GM23338 (cell line): ENCODE measurements around the gene NPC2. TPM values are rescaled to one million over a fixed set of nuclear protein-coding genes. Genes with fewer than 3 reads are reported as not detected.

ENCODE experiments used
- ATAC-seq: fragments of 200-7000 bp; cut with Tn5 transposase; 3 replicates; pipeline ENCODE4 v1.9.1; 2020
- DNase-seq: peaks from one replicate; pipeline ENCODE4 v3.0.0-alpha.2; 2015; ENCODE audit warnings: low spot score
- H2AFZ ChIP-seq: fragments of 200-600 bp; sonication (generic); 2 replicates; pipeline ENCODE4 v1.8.0; 2016; ENCODE audit warnings: antibody characterized with exemption, mild to moderate bottlenecking, moderate library complexity
- H3F3A ChIP-seq: fragments of 200-600 bp; sonication (generic); replicated peaks from 2 replicates; pipeline ENCODE4 v1.8.0; 2017; ENCODE audit warnings: antibody characterized with exemption, mixed run types, low read depth
- H3K27ac ChIP-seq: fragments of 200-600 bp; sonication (generic); 2 replicates; pipeline ENCODE4 v1.6.1; 2016; ENCODE audit warnings: low read depth
- H3K27me3 ChIP-seq: fragments of 200-600 bp; sonication (generic); 2 replicates; pipeline ENCODE4 v1.8.0; 2016; ENCODE audit warnings: mild to moderate bottlenecking, mixed run types, moderate library complexity; ENCODE audit not compliant: insufficient read depth
- H3K36me3 ChIP-seq: fragments of 200-600 bp; sonication (generic); 2 replicates; pipeline ENCODE4 v1.8.0; 2016; ENCODE audit warnings: mild to moderate bottlenecking; ENCODE audit not compliant: insufficient read depth
- H3K4me1 ChIP-seq: fragments of 200-600 bp; sonication (generic); 2 replicates; pipeline ENCODE4 v1.8.0; 2016; ENCODE audit warnings: mild to moderate bottlenecking, moderate library complexity; ENCODE audit not compliant: insufficient read depth
- H3K4me2 ChIP-seq: fragments of 200-600 bp; sonication (generic); 2 replicates; pipeline ENCODE4 v1.7.1; 2017; ENCODE audit warnings: mixed run types
- H3K4me3 ChIP-seq: fragments of 200-600 bp; sonication (generic); 2 replicates; pipeline ENCODE4 v1.6.1; 2016; ENCODE audit warnings: mixed run types
- H3K79me2 ChIP-seq: fragments of 200-600 bp; sonication (generic); replicated peaks from 2 replicates; pipeline ENCODE4 v1.8.0; 2017; ENCODE audit warnings: mild to moderate bottlenecking; ENCODE audit not compliant: insufficient read depth
- H3K9me2 ChIP-seq: fragments of 200-600 bp; sonication (generic); 2 replicates; pipeline ENCODE4 v1.8.0; 2017; ENCODE audit not compliant: insufficient read depth
- H4K20me1 ChIP-seq: fragments of 200-600 bp; sonication (generic); replicated peaks from 2 replicates; pipeline ENCODE4 v1.8.0; 2017; ENCODE audit warnings: mild to moderate bottlenecking; ENCODE audit not compliant: insufficient read depth
- H3K27ac Mint-ChIP-seq: 2 replicates; pipeline ENCODE4 v1.8.0; 2020; ENCODE audit warnings: inconsistent platforms, mild to moderate bottlenecking, moderate library complexity, mixed read lengths
- H3K27me3 Mint-ChIP-seq: 3 replicates; pipeline ENCODE4 v1.8.0; 2022; ENCODE audit warnings: low read depth, mild to moderate bottlenecking, moderate library complexity, mixed read lengths, inconsistent platforms; ENCODE audit not compliant: insufficient read depth, poor library complexity
- H3K36me3 Mint-ChIP-seq: 3 replicates; pipeline ENCODE4 v1.8.0; 2021; ENCODE audit warnings: low read depth, mild to moderate bottlenecking, inconsistent platforms, moderate library complexity, mixed read lengths
- H3K4me1 Mint-ChIP-seq: 3 replicates; pipeline ENCODE4 v1.8.0; 2020; ENCODE audit warnings: mild to moderate bottlenecking, inconsistent platforms, mixed read lengths
- H3K4me3 Mint-ChIP-seq: 3 replicates; pipeline ENCODE4 v1.8.0; 2021; ENCODE audit warnings: moderate library complexity, mild to moderate bottlenecking, inconsistent platforms, mixed read lengths
- H3K9me3 Mint-ChIP-seq: 3 replicates; pipeline ENCODE4 v1.8.0; 2020; ENCODE audit warnings: moderate library complexity, mild to moderate bottlenecking, inconsistent platforms, mixed read lengths
- CREB1 ChIP-seq: fragments of 250-450 bp; sonication (Bioruptor Pico); IDR thresholded peaks from 2 replicates; pipeline ENCODE4 v1.5.0; 2020; ENCODE audit warnings: low read depth, mild to moderate bottlenecking, moderate library complexity
- ETS1 ChIP-seq: IDR thresholded peaks from 2 replicates; pipeline ENCODE4 v1.6.1; 2016; ENCODE audit warnings: antibody characterized with exemption
- EZH2 ChIP-seq: fragments of 200-600 bp; sonication (generic); IDR thresholded peaks from one replicate; pipeline ENCODE4 v1.8.0; 2017; ENCODE audit warnings: antibody characterized with exemption, mild to moderate bottlenecking, low read depth; ENCODE audit not compliant: unreplicated experiment
- NANOG ChIP-seq: IDR thresholded peaks from 2 replicates; pipeline ENCODE4 v1.6.1; 2016; ENCODE audit warnings: antibody characterized with exemption, borderline replicate concordance
- POLR2AphosphoS5 ChIP-seq: IDR thresholded peaks from 2 replicates; pipeline ENCODE4 v1.6.1; 2016; ENCODE audit warnings: antibody characterized with exemption, low read depth
- ZNF462 ChIP-seq: fragments of 250-450 bp; sonication (Bioruptor Pico); IDR thresholded peaks from 2 replicates; pipeline ENCODE4 v1.5.0; 2020; ENCODE audit warnings: mild to moderate bottlenecking, moderate library complexity
- polyA plus RNA-seq: library from polyadenylated mRNA; unstranded; fragments of >200 nt; fragmentation: Nextera tagmentation; extraction: Ambion mirVana; gene quantifications from 2 replicates; pipeline ENCODE4 v1.2.1, GENCODE V29; 2016
- total RNA-seq: library from RNA; depleted of rRNA; stranded (reverse); fragments of >200 nt; shearing (Covaris generic); gene quantifications from 2 replicates; pipeline ENCODE4 v1.2.3, GENCODE V29; 2014

NPC2 gene
- total and polyA plus RNA-seq, 2 experiments from 2014 or later, result 287 to 344 TPM

GRCh38 chr14:74488786-74489397 lies 4.2 kb downstream of the NPC2 start (continued):
- TF ChIP-seq ZNF462 (CRISPR knock-in tag) (no peak), POLR2AphosphoS5 (no peak), NANOG (no peak), EZH2 (no peak)

GRCh38 chr14:74486164-74486563 lies 6.9 kb downstream of the NPC2 start:
- H3K4me2 ChIP-seq, result no peak overlapping the region
- no peaks in the 10 kb centered on the region for H3K9me2 ChIP-seq
- H3K4me1 Mint-ChIP-seq, result peaks cover 16% of the 10 kb centered on the region; the same call in 2 of the 3 replicates
- no peak overlapping the region for H3K27ac ChIP-seq
- no peak for ATAC-seq
- H3K79me2 ChIP-seq, result peaks cover 37% of the 10 kb centered on the region
- H3K4me3 Mint-ChIP-seq, result no peak overlapping the region
- no peak overlapping the region for H3K4me3 ChIP-seq
- peaks cover 9% of the 10 kb centered on the region; the same call in 1 of the 2 replicates for H4K20me1 ChIP-seq
- H3K27ac Mint-ChIP-seq, result no peak overlapping the region
- H3K27me3 Mint-ChIP-seq, result peaks cover 2% of the 10 kb centered on the region
- H3F3A ChIP-seq, result no peaks in the 10 kb centered on the region
- peaks cover 29% of the 10 kb centered on the region for H3K36me3 Mint-ChIP-seq
- no peak overlapping the region for H2AFZ ChIP-seq
- DNase-seq, result no peak
- peaks cover 19% of the 10 kb centered on the region for H3K36me3 ChIP-seq
- no peaks in the 10 kb centered on the region for H3K9me3 Mint-ChIP-seq
- no peaks in the 10 kb centered on the region for H3K27me3 ChIP-seq
- peaks cover 22% of the 10 kb centered on the region for H3K4me1 ChIP-seq
- TF ChIP-seq ETS1 (no peak), CREB1 (no peak), ZNF462 (CRISPR knock-in tag) (no peak)
